Cardiac septum (tissue), 1 donor: ENCODE measurements around the gene OR52H1. TPM values are rescaled to one million over a fixed set of nuclear protein-coding genes. Genes with fewer than 3 reads are reported as not detected.

Experiments
- DNase-seq: peaks from one replicate; pipeline ENCODE4 v3.0.0-alpha.2; 2020; ENCODE audit warnings: low spot score
- intact Hi-C: fragments of 100-400 bp; cut with DNase I; formaldehyde crosslinking; loops from one replicate; pipeline ENCODE4 v1.14.0; 2022
- total RNA-seq: library from RNA; stranded (reverse); fragmentation: NEBNext Ultra II Directional; extraction: Animal tissue kit (Norgen Biotek cat#: 25700); gene quantifications from one replicate; pipeline ENCODE4 v1.2.1, GENCODE V29; 2021
- donor health status: DM: no; HTN: no; CAD: no.

Gene OR52H1
- total RNA-seq, 1 donor from 2014 or later: not detected

- no peak for DNase-seq
- intact Hi-C loops: no loop called here
These were observed 6.9 kb downstream of the OR52H1 start for GRCh38 chr11:5541427-5541826.

DNA sequence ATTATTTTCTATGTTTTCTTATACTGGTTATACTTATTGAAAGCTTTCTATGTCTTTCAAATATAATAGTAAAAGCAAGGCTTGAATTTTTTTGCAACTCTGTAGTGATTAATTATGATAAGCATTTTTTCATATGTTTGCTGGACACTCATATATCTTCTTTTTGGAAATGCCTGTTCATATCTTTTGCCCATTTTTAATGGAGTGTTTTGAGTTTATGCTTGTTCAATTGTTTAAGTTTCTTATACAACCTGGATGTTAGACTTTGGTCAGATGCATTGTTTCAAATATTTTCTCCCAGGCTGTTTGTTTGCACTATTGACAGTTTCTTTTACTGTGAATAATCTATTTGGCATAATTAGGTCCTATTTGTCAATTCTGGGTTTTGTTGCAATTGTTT lies 11.9 kb downstream of the OR52H1 start:
- intact Hi-C loops: no loop called here
- DNase-seq: no peak

DNA sequence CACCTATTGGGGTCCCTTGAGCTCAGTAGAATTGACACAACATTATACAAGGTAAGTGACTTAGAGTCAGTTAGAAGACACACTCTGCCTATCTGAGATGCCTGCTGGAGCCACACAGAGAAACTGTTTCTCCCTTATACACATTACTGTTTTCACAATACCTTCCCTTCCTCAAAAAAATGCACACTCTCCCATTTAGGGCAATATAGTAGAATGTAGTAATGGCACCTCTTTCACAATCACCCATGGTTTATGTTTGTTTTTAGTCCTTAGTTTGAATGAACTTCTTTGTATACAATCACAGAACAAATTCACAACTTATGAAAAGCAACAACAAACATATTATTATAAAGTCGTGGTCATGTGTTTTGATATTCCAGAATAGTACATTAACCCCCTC lies 14.3 kb downstream of the OR52H1 start:
- intact Hi-C loops: no loop called here
- no peak for DNase-seq

DNA sequence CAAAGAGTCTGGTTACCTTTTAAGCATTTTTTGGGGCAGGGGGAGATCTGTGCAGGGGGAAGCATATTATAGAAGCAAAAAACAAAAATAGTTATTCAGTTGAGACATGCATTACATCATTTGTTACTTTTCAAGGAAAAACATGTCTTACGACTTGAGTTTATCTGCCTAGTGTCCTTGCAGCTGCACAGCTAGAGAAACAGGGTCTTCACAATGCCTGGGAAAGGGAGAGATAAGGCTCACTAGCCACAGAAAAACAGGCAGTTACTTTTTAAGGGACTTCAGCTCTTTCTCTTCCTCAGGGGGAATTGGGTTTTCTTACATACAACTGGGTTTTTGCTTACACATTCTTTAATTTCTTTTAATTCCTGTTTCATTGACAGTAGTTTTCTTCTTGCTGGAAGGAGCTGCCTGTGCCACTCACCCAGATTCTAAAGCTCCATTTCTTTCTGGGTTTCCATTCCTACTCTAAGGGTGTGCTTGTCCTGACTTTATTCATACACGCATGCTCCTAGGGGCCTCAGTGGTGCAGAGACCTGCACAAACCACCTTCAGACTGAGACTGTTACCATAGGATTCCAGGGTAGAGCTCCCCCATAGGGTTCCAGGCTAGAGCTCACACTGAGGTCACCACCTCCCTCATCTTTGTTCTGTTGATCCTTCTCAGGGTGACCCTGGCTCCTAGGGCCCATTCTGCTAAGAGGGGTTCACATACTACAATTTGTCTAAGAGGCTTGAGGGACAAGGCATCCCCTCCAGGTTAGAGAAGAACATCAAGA lies 17.1 kb downstream of the OR52H1 start:
- DNase-seq: no peak
- intact Hi-C loops: no loop called here

- intact Hi-C loops: no loop called here
- no peak for DNase-seq
These were observed 19.8 kb downstream of the OR52H1 start for GRCh38 chr11:5528495-5528894.

DNA sequence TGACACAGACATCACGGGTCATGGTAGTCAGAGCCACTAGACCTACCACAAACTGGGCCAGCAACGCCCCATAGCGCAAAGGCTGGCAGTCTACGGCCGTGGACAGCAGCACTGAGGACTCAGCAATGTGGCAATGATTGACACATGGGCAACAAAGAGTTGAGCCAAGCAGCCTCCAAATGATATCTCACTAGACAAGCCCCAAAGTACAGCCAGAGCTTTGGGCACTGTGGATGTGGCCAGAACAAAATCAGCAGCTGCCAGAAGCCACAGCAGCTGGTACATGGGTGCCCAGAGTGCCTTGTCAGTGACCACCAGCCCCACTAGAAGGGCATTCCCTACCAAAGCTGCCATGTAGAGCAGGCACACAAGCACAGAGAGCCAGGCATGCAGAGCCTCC lies 20.6 kb downstream of the OR52H1 start:
- intact Hi-C loops: no loop called here
- no peak for DNase-seq

GRCh38 chr11:5524756-5525155 lies 23.6 kb downstream of the OR52H1 start:
- DNase-seq: no peak
- intact Hi-C loops: no loop called here

GRCh38 chr11:5522308-5522707 lies 26.0 kb downstream of the OR52H1 start:
- no peak for DNase-seq
- intact Hi-C loops: no loop called here

DNA sequence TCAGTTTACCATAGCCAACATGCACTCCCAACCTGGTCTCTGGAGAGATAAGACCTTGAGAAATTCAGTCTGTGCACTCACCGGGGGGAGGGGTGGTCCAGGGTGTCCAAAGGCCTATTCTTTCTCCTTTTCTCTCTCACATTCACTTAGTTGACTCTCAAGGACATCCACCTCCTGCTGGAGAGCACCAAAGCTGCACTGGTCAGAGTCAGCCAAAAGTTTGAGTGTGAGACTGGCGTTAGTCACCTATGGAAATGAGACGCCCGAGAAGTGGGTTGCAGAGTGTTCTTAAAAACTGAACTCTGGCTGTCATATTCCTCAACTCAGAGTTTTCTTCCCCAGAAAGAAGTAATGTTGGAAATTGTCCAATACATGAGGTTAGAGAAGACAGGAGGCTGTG lies 26.8 kb downstream of the OR52H1 start:
- intact Hi-C loops: no loop called here
- DNase-seq: no peak

DNA sequence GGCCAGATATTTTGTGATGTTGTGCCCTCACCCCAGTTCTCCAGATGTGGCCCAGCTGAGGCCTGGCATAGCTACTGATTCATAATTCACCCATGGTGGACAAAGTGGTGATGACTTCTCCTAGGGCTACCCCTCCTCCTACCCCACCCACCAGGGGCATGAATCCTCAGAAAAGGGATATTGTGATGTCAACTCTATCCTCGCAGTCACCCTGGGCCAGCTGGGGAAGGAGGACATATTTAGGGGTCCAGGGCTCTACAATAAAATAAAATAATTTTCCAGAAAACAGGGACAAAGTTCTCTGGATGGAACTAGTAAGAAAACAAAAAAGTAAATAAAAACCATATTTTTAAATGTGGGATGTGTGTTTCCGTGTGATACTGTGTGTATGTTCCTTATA lies 31.7 kb downstream of the OR52H1 start, which contains the start of gene UBQLNL:
Gene UBQLNL (minus strand): TSS at position 101 of the 400 bp plus-strand sequence. CDS start 258 bp downstream, outside the sequence.
- intact Hi-C loops: no loop called here
- no peak for DNase-seq

GRCh38 chr11:5514841-5515240 lies 33.5 kb downstream of the OR52H1 start:
- no peak for DNase-seq

DNA sequence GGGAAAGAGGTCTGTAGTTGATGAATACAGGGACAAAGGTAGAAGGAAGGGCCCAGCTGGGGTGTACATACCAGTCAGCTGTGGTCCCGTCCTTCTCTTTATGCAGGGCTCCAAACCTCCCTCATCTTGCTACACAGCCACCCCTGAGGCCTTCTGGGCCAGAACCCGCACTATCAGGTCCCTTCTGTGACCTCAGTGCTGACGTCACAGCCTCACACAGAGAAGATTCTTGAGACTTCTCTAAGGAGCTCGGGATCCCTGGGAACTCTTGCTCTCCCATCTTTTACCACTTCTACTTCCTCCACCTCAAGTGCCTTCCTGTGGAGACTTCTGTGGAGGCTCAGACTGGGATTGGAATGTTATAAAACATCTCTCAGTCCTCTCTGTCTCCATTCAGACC lies 38.5 kb downstream of the OR52H1 start, which contains the start of gene UBQLN3:
Gene UBQLN3 (minus strand): TSS at position 155 of the 400 bp plus-strand sequence. CDS start 399 bp downstream, outside the sequence.
- intact Hi-C loops: no loop called here
- DNase-seq: no peak

More at GRCh38 chr11:5514841-5515240, 33.5 kb downstream of the OR52H1 start:
- intact Hi-C loops: no loop called here

GRCh38 chr11:5508605-5509004 lies 39.7 kb downstream of the OR52H1 start:
- intact Hi-C loops: no loop called here
- DNase-seq: no peak

DNA sequence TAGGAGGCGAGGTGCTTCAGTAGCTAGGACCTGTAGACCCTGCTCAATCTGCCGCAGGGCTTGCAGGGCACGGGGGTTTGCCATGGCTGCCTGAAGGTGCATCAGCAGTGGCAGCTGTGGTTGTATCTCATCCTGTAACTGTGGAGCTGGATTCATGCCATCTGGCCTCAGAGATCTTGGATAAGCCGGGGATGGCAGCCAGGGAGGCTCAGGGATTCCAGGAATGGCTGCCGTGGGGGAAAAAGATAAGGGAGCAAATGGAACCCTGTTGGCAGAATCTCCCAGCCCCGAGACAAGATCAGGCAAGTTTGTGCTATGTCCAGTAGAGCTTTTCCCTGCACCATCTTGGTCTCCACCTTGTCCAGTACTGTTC lies 40.4 kb downstream of the OR52H1 start:
- intact Hi-C loops: no loop called here
- no peak for DNase-seq

DNA sequence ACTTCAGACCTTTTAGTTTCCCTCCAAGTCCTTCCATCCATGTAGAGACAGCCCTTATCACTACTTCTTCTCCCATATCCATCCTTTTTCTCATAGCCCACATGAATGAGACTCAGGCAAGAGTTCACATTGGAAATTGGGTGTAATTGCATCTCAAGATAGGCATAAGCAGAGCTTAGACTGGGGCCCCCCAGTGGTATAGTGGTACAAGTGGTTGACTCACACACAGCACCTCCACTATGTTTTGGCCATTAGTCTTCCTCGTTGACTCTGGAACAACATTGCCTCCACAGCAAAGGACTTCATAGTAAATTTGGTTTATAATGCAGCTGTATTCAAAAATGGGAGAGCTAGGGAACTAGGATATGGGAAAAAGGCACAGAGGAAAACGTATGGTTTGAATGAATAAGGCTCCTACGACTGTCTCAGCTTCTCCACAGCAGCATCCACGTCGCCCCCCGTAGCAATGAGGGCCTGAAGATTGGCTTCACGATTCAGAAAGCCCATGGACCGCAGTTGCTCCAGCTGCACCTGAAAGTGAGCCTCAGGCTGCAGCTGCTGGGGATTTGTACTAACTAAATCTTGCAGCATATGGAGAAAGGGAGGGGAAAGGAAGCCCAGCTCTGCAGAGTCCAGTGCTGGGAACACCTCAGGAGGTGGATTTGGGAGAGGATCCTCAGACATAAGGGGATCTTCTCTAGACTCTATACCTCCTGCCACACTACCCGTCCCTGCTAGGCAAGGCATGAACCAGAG lies 41.0 kb downstream of the OR52H1 start:
- intact Hi-C loops: no loop called here
- no peak for DNase-seq

- intact Hi-C loops: no loop called here
- DNase-seq: no peak
These were observed 42.8 kb downstream of the OR52H1 start for GRCh38 chr11:5505363-5506048.

GRCh38 chr11:5504403-5504921 lies 43.9 kb downstream of the OR52H1 start:
- intact Hi-C loops: no loop called here
- DNase-seq: no peak

DNA sequence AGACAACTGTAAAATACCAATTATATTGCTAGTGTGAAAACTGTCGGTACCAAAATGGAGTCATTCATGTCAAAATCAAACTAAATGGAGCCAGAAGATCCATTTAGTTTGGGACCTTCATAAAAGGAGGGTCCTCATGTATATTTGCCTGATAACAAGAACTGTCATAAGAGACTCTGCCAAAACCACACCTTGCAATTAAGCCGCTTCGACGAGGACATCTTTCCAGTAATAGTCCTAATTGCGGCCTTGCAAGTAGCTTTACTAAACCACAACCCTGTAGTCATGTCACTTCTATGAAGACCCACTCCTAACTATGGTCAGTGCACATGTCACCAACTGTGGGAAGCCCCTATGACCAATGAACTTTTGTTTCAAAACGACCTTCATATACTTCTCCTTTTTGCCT lies 47.9 kb downstream of the OR52H1 start:
- no peak for DNase-seq
- intact Hi-C loops: no loop called here

DNA sequence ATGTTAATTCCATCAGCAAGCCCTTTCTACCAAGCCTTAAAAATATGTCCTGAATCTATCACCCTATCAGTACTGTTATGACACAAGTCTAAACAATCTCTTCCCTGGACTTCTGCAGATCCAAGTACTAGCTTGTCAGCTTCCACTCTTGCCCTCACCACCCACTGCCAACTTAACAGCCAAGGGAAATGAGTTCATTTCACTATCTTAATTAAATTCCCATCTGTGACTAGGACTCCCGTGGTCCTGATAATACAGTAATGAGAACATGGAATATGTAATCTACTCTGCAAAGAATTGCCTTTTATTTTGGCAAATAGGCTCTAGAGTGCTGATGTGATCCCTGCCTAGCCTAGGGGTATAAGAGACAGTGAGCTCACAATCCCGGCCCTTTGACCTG lies 48.7 kb downstream of the OR52H1 start:
- intact Hi-C loops: no loop called here
- no peak for DNase-seq
